Measurements from ENCODE around the gene TPK1.

TPK1 gene
- long read RNA-seq, donor 1, partial matches to known transcripts, result 0 of 2 reads
- long read RNA-seq, donor 1, other reads (novel, unspliced or antisense), result 0 of 2 reads
- long read RNA-seq, donor 2, result 0 reads
- long read RNA-seq, donor 3, partial matches to known transcripts, result 0 of 1 reads
- long read RNA-seq, donor 3, other reads (novel, unspliced or antisense), result 0 of 1 reads
- long read RNA-seq, donor 4, result 0 reads
- long read RNA-seq, donor 5, partial matches to known transcripts, result 0 of 3 reads
- long read RNA-seq, donor 5, other reads (novel, unspliced or antisense), result 0 of 3 reads
- long read RNA-seq, donor 6, partial matches to known transcripts, result 0 of 2 reads
- long read RNA-seq, donor 6, other reads (novel, unspliced or antisense), result 0 of 2 reads
- long read RNA-seq, donor 7, partial matches to known transcripts, result 0 of 1 reads
- long read RNA-seq, donor 7, other reads (novel, unspliced or antisense), result 0 of 1 reads
- long read RNA-seq, donor 8, result 0 reads

GRCh38 chr7:144835652-144836544 is at the start of gene TPK1:
Gene TPK1, minus strand, starts transcription at chr7:144836053. Its CDS starts 451 bp downstream, at chr7:144835602.
- DNase-seq, result peak; percentile 99

- no peak for DNase-seq
Observed at GRCh38 chr7:144885478-144885877, 49.6 kb upstream of the TPK1 start.

- DNase-seq, result no peak
Observed at GRCh38 chr7:144884896-144885295, 49.0 kb upstream of the TPK1 start.

- DNase-seq, result no peak
Observed at GRCh38 chr7:144873316-144873845, 37.5 kb upstream of the TPK1 start.

- no peak for DNase-seq
Observed at GRCh38 chr7:144869082-144869481, 33.2 kb upstream of the TPK1 start.

GRCh38 chr7:144866189-144866588 is 30.3 kb upstream of the TPK1 start:
- no peak for DNase-seq

GRCh38 chr7:144863320-144863647 is 27.4 kb upstream of the TPK1 start:
- no peak for DNase-seq

- DNase-seq, result no peak
Observed at GRCh38 chr7:144862612-144863319, 26.9 kb upstream of the TPK1 start.

GRCh38 chr7:144859739-144860138 is 23.9 kb upstream of the TPK1 start:
- no peak for DNase-seq

- no peak for DNase-seq
Observed at GRCh38 chr7:144857463-144857862, 21.6 kb upstream of the TPK1 start.

GRCh38 chr7:144854839-144855424 is 19.1 kb upstream of the TPK1 start:
- no peak for DNase-seq

- no peak for DNase-seq
Observed at GRCh38 chr7:144853542-144853941, 17.7 kb upstream of the TPK1 start.

- no peak for DNase-seq
Observed at GRCh38 chr7:144848078-144848477, 12.2 kb upstream of the TPK1 start.

- DNase-seq, result no peak
Observed at GRCh38 chr7:144842377-144842851, 6.6 kb upstream of the TPK1 start.

- no peak for DNase-seq
Observed at GRCh38 chr7:144836545-144836842, 641 bp upstream of the TPK1 start.

- DNase-seq, result no peak
Observed at GRCh38 chr7:144835155-144835611, 670 bp downstream of the TPK1 start.

GRCh38 chr7:144834641-144835144 is 1.2 kb downstream of the TPK1 start:
- DNase-seq, result no peak

GRCh38 chr7:144830811-144831210 is 5.0 kb downstream of the TPK1 start:
- DNase-seq, result no peak

GRCh38 chr7:144830024-144830785 is 5.6 kb downstream of the TPK1 start:
- no peak for DNase-seq

GRCh38 chr7:144827621-144828020 is 8.2 kb downstream of the TPK1 start:
- DNase-seq, result peak; percentile 40

- no peak for DNase-seq
Observed at GRCh38 chr7:144826208-144826607, 9.6 kb downstream of the TPK1 start.
